ENCODE results near the gene MAP7D3.

The MAP7D3 gene

DNA sequence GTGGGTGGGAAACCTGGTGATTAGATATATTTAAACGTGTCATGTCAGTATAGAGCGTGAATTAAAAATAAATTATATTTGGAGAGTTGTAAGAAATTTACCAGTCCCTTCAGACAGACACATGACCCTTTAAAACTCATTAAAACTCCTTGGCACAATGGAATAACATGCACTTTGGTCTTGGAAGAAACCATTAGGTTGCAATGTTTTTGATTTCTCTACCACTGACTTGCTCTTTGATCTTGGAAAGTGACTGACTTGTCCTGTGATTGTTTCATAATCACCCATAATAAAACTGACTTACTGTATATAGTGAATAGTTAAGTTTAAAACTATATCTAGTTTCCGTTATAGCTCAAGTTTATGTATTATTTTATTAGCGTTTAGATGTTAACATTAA is 68.0 kb downstream of the MAP7D3 start:
- Histone ChIP-seq H3K4me3 (ENCODE audit: insufficient read depth, low read length, poor library complexity, severe bottlenecking) (no peak overlapping the region), H3K27me3 (ENCODE audit: low read length) (no peaks in the 10 kb centered on the region), H3K9me3 (ENCODE audit: insufficient read depth, low read length) (no peaks in the 10 kb centered on the region), H3K9me2 (replicated peaks; ENCODE audit: insufficient read depth, low read length) (no peaks in the 10 kb centered on the region), H3K79me2 (ENCODE audit: insufficient read depth, low read length) (no peaks in the 10 kb centered on the region), H3K9ac (ENCODE audit: low read length) (no peak overlapping the region), H3K36me3 (ENCODE audit: low read length) (no peaks in the 10 kb centered on the region), H3K4me2 (ENCODE audit: low read depth, low read length, poor library complexity, severe bottlenecking) (no peak overlapping the region), H3F3A (ENCODE audit: insufficient read depth) (no peaks in the 10 kb centered on the region), H4K20me1 (ENCODE audit: low read depth, low read length) (no peaks in the 10 kb centered on the region), H2AFZ (ENCODE audit: low read depth, low read length, severe bottlenecking) (no peak overlapping the region), H3K27ac (ENCODE audit: low read depth, low read length) (no peak overlapping the region)
- TF ChIP-seq EZH2phosphoT487 (conservative IDR thresholded peaks at IDR 0.05; ENCODE audit: low read length) = no peak
- TF ChIP-seq, protein P1, sequence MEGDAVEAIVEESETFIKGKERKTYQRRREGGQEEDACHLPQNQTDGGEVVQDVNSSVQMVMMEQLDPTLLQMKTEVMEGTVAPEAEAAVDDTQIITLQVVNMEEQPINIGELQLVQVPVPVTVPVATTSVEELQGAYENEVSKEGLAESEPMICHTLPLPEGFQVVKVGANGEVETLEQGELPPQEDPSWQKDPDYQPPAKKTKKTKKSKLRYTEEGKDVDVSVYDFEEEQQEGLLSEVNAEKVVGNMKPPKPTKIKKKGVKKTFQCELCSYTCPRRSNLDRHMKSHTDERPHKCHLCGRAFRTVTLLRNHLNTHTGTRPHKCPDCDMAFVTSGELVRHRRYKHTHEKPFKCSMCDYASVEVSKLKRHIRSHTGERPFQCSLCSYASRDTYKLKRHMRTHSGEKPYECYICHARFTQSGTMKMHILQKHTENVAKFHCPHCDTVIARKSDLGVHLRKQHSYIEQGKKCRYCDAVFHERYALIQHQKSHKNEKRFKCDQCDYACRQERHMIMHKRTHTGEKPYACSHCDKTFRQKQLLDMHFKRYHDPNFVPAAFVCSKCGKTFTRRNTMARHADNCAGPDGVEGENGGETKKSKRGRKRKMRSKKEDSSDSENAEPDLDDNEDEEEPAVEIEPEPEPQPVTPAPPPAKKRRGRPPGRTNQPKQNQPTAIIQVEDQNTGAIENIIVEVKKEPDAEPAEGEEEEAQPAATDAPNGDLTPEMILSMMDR (IDR thresholded peaks at IDR 0.05; ENCODE audit: insufficient read depth, low read length, poor library complexity, severe bottlenecking) = no peak

GRCh38 chrX:136182414-136182813 is 68.8 kb downstream of the MAP7D3 start:
- Histone ChIP-seq H3K36me3 (ENCODE audit: low read length) (no peaks in the 10 kb centered on the region), H3K9me3 (ENCODE audit: insufficient read depth, low read length) (no peaks in the 10 kb centered on the region), H3K4me2 (ENCODE audit: low read depth, low read length, poor library complexity, severe bottlenecking) (no peak overlapping the region), H3K9ac (ENCODE audit: low read length) (no peak overlapping the region), H3K4me3 (ENCODE audit: insufficient read depth, low read length, poor library complexity, severe bottlenecking) (no peak overlapping the region), H3K27me3 (ENCODE audit: low read length) (no peaks in the 10 kb centered on the region), H3K27ac (ENCODE audit: low read depth, low read length) (no peak overlapping the region), H4K20me1 (ENCODE audit: low read depth, low read length) (no peaks in the 10 kb centered on the region), H3K9me2 (replicated peaks; ENCODE audit: insufficient read depth, low read length) (no peaks in the 10 kb centered on the region), H3F3A (ENCODE audit: insufficient read depth) (no peaks in the 10 kb centered on the region), H3K79me2 (ENCODE audit: insufficient read depth, low read length) (no peaks in the 10 kb centered on the region), H2AFZ (ENCODE audit: low read depth, low read length, severe bottlenecking) (no peak overlapping the region)
- TF ChIP-seq, protein P1 (IDR thresholded peaks at IDR 0.05; ENCODE audit: insufficient read depth, low read length, poor library complexity, severe bottlenecking) = no peak
- no peak for TF ChIP-seq EZH2phosphoT487 (conservative IDR thresholded peaks at IDR 0.05; ENCODE audit: low read length)

DNA sequence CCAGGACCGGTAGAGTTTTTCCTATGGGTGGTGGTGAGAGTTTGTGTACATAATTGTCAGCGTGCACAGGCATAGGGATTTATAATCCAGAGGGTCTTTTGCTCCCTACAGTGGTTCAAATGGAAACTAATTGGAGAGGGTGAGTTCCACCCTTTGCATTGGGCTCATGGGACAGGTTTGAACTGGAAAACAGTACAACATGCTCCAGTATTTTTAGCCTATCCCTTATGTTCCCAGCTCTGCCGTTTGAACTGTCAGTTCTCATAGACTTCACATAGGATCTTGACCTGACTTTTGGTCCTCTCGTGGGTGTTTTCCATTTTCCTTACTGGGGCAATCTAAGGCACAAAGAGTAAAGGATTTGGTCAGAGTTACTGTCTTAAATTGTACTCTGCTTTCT is 72.1 kb downstream of the MAP7D3 start:
- H4K20me1 ChIP-seq (ENCODE audit: low read depth, low read length) = no peaks in the 10 kb centered on the region
- H3K9me3 ChIP-seq (ENCODE audit: insufficient read depth, low read length) = no peaks in the 10 kb centered on the region
- H3K79me2 ChIP-seq (ENCODE audit: insufficient read depth, low read length) = no peaks in the 10 kb centered on the region
- H3K27ac ChIP-seq (ENCODE audit: low read depth, low read length) = no peak overlapping the region
- H2AFZ ChIP-seq (ENCODE audit: low read depth, low read length, severe bottlenecking) = no peak overlapping the region
- H3K27me3 ChIP-seq (ENCODE audit: low read length) = no peaks in the 10 kb centered on the region
- H3K9ac ChIP-seq (ENCODE audit: low read length) = no peak overlapping the region
- TF ChIP-seq, protein P1 (IDR thresholded peaks at IDR 0.05; ENCODE audit: insufficient read depth, low read length, poor library complexity, severe bottlenecking) = no peak
- TF ChIP-seq EZH2phosphoT487 (conservative IDR thresholded peaks at IDR 0.05; ENCODE audit: low read length) = no peak
- no peak overlapping the region for H3K4me2 ChIP-seq (ENCODE audit: low read depth, low read length, poor library complexity, severe bottlenecking)
- no peak overlapping the region for H3K4me3 ChIP-seq (ENCODE audit: insufficient read depth, low read length, poor library complexity, severe bottlenecking)
- no peaks in the 10 kb centered on the region for H3K9me2 ChIP-seq (replicated peaks; ENCODE audit: insufficient read depth, low read length)
- H3F3A ChIP-seq (ENCODE audit: insufficient read depth) = no peaks in the 10 kb centered on the region
- H3K36me3 ChIP-seq (ENCODE audit: low read length) = no peaks in the 10 kb centered on the region
